Mammary epithelial cell (primary cell): ENCODE measurements around the gene CCDC116.

ENCODE experiments used
- CTCF ChIP-seq, 2 donors: IDR thresholded peaks in 1 of 2; conservative IDR thresholded peaks in 1 of 2; 2 replicates each; pipeline ENCODE4 v1.5.1; 2011 to 2012; ENCODE audit warnings: inconsistent platforms in 2 of 2, low read length in 2 of 2, mild to moderate bottlenecking in 2 of 2, control low read depth in 1 of 2, low read depth in 1 of 2; ENCODE audit not compliant: insufficient read depth in 1 of 2; ENCODE audit errors: extremely low read depth in 1 of 2
- EZH2 ChIP-seq: IDR thresholded peaks from 2 replicates; pipeline ENCODE4 v1.6.1; 2012; ENCODE audit warnings: low read length, inconsistent platforms, borderline replicate concordance

- no peak for TF ChIP-seq CTCF (conservative IDR thresholded peaks at IDR 0.05 in 1 of 2, IDR thresholded peaks at IDR 0.05 in 1 of 2; ENCODE audit: extremely low read depth in 1 of 2, insufficient read depth in 1 of 2, low read depth in 1 of 2, low read length in 2 of 2)
- no peak for TF ChIP-seq EZH2
These were observed 31.2 kb downstream of the CCDC116 start for GRCh38 chr22:21663738-21664137.
